Measurements from ENCODE around the gene ADRB2. TPM values are rescaled to one million over a fixed set of nuclear protein-coding genes. Genes with fewer than 3 reads are reported as not detected.

The ADRB2 gene
- total and polyA plus RNA-seq, 8 donors = 0.37 to 20.4 (median 4.2) TPM; not detected in 1

DNA sequence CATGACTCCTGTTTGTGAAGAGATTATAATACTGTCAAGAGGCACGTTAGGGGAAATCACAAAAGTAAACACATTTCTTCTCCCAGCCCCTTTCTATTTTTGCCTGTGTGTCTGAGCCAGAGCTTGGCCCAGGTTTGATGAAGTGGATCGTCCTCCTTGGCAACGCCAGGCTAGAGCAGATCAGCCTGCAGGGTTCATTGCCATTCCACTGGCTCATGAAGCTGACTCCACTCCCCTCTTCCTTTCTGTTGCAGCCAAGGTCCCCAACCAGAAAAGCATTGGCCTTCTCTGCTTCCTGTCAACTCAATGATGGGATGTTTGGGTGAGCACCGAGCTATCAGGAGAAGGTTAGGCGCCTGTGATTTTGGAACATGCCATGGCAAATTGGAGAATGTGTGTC is 3.3 kb downstream of the ADRB2 start:
- no peaks in the 10 kb centered on the region for H3K36me3 ChIP-seq
- H3K9me3 ChIP-seq = no peaks in the 10 kb centered on the region
- TF ChIP-seq, protein P1, sequence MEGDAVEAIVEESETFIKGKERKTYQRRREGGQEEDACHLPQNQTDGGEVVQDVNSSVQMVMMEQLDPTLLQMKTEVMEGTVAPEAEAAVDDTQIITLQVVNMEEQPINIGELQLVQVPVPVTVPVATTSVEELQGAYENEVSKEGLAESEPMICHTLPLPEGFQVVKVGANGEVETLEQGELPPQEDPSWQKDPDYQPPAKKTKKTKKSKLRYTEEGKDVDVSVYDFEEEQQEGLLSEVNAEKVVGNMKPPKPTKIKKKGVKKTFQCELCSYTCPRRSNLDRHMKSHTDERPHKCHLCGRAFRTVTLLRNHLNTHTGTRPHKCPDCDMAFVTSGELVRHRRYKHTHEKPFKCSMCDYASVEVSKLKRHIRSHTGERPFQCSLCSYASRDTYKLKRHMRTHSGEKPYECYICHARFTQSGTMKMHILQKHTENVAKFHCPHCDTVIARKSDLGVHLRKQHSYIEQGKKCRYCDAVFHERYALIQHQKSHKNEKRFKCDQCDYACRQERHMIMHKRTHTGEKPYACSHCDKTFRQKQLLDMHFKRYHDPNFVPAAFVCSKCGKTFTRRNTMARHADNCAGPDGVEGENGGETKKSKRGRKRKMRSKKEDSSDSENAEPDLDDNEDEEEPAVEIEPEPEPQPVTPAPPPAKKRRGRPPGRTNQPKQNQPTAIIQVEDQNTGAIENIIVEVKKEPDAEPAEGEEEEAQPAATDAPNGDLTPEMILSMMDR (IDR thresholded peaks at IDR 0.05) = no peak
- TF ChIP-seq EP300 (IDR thresholded peaks at IDR 0.05) (no peak), POLR2A (IDR thresholded peaks at IDR 0.05) (no peak), POLR2AphosphoS5 (IDR thresholded peaks at IDR 0.05) (no peak)
- peaks cover 5 to 85% (median 24%) of the 10 kb centered on the region in 4 donors for H3K4me1 ChIP-seq
- WGBS, 5 donors = 63 to 73% (median 68%) methylated on average over 5 of the region's 5 CpGs
- peak overlapping the region in 2 of 5 donors; percentile 73 to 90 for H3K27ac ChIP-seq
- peak overlapping the region; percentile 48 to 60 (median 55) for H3K4me3 ChIP-seq
- no peak for DNase-seq
- no peaks in the 10 kb centered on the region for H3K27me3 ChIP-seq
- intact Hi-C loops (cut with DNase I; ENCODE audit: low total_unique reads) = no loop called here

DNA sequence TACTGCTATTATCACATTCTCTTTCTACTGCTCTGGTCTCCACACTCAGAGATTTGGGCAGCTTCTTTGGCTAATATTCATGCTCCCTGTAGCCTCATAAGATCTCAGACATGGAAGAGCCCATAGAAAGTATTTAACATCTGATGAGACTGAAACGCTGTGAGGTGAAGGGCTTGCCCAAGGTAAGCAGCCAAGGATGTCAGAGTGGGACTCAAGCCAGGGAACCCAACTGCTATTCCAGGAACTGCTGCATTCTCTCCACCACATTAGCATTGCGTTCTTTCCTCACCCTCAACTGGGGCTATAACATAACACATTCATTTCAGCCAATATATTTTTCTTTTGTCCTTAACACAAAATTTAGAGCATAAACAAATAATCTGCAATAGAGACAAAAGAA is 3.8 kb downstream of the ADRB2 start:
- 70 to 88% (median 77%) methylated on average over 2 of the region's 2 CpGs for WGBS, 5 donors
- no peaks in the 10 kb centered on the region for H3K9me3 ChIP-seq
- no peak for DNase-seq
- H3K4me1 ChIP-seq = peaks cover 5 to 83% (median 21%) of the 10 kb centered on the region in 4 donors
- H3K36me3 ChIP-seq = no peaks in the 10 kb centered on the region
- H3K27me3 ChIP-seq = no peaks in the 10 kb centered on the region
- intact Hi-C loops (cut with DNase I; ENCODE audit: low total_unique reads) = no loop called here
- TF ChIP-seq EP300 (IDR thresholded peaks at IDR 0.05) (no peak), POLR2A (IDR thresholded peaks at IDR 0.05) (no peak), POLR2AphosphoS5 (IDR thresholded peaks at IDR 0.05) (no peak)
- TF ChIP-seq, protein P1 (IDR thresholded peaks at IDR 0.05) = no peak
- H3K27ac ChIP-seq = peak overlapping the region in 1 of 5 donors; percentile 73
- H3K4me3 ChIP-seq = peak overlapping the region; percentile 2 to 60 (median 55)

DNA sequence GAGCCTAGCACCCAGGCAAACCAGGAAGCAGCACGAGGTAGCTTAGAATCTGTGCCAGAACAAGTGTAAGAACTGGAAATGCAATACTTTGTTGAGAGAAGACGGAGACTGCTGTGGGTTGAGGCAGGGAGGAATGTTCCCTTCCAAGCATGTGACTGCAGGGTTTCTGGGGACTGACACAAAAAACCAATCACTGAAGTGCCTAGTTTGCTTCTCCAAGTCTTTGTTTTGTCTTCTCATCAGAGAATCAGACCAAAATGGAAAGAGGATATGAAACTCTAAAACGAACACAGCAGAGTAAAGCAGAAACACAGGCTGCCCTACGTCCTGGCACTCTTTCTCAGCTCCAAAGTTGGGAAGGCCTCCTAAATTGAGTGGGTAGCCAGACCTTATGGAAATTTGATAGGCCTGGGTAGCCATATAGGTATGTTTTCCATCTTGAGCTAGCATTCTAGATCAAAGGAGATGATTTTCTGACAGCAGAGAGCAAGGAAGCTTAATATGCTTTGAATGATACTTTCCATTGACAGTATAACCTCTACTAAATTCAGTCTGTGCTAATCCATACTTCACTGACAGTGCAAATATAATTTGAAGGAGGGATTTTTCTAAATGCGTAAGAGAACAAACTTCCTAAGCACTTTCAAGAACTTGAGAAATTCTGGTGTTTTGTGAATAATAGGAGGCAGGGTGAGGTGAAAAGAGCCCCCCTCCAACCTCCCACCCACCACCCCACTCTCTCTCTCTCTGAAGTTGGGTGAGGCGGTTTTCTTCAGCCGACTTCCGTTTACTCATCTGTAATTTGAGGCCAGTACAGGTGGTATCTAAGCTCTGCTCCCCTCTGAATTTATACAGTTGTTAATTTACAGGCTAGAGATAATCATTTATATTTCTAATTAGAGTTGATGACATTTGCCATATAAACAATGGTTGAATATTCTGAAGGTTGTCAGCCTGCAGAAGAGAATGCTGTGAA is 5.5 kb downstream of the ADRB2 start:
- peak overlapping the region in 2 of 4 donors; percentile 54 to 56 for H3K4me3 ChIP-seq
- no peaks in the 10 kb centered on the region for H3K36me3 ChIP-seq
- H3K27me3 ChIP-seq = no peaks in the 10 kb centered on the region
- 63 to 73% (median 68%) methylated on average over 8 of the region's 8 CpGs for WGBS, 5 donors
- no peaks in the 10 kb centered on the region for H3K9me3 ChIP-seq
- no peak for TF ChIP-seq POLR2A (IDR thresholded peaks at IDR 0.05)
- no peak for TF ChIP-seq EP300 (IDR thresholded peaks at IDR 0.05)
- TF ChIP-seq POLR2AphosphoS5 (IDR thresholded peaks at IDR 0.05) = no peak
- TF ChIP-seq, protein P1 (IDR thresholded peaks at IDR 0.05) = no peak
- no peak for DNase-seq
- intact Hi-C loops (cut with DNase I; ENCODE audit: low total_unique reads) = no loop called here
- H3K27ac ChIP-seq = peak overlapping the region in 3 of 5 donors; percentile 5 to 73 (median 43)
- H3K4me1 ChIP-seq = peaks cover 0 to 79% (median 14%) of the 10 kb centered on the region in 4 donors

DNA sequence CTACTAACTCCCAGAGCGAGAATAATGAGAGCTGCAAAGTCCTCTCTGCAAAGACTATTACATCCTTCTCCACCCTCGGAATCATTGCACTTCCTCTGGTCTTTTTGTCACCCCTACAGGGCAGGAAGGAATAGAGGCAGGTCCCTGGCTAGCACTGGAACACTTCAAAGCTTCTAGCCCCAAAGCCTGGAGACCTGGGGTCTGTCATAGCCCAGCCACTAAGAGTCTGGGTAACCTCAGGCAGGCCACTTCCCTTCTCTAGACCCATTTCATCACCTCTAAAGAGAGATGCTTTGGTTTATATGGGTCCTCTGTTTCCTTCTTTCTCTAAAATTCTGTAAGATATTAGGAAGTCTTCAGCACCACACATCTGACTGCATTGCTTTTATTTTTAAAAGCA is 6.7 kb downstream of the ADRB2 start:
- 54 to 85% (median 69%) methylated on average over 2 of the region's 2 CpGs for WGBS, 5 donors
- Histone ChIP-seq H3K4me1 (peaks cover 0 to 66% (median 12%) of the 10 kb centered on the region in 4 donors), H3K27me3 (no peaks in the 10 kb centered on the region), H3K36me3 (no peaks in the 10 kb centered on the region), H3K9me3 (no peaks in the 10 kb centered on the region), H3K4me3 (peak overlapping the region in 1 of 4 donors; percentile 1), H3K27ac (peak overlapping the region in 1 of 5 donors; percentile 22)
- no peak for TF ChIP-seq POLR2AphosphoS5 (IDR thresholded peaks at IDR 0.05)
- TF ChIP-seq POLR2A (IDR thresholded peaks at IDR 0.05) = no peak
- TF ChIP-seq, protein P1 (IDR thresholded peaks at IDR 0.05) = no peak
- TF ChIP-seq EP300 (IDR thresholded peaks at IDR 0.05) = no peak
- DNase-seq = no peak
- intact Hi-C loops (cut with DNase I; ENCODE audit: low total_unique reads) = no loop called here

Measured in stomach (tissue), 9 donors.